WI38 (cell line): Measurements from ENCODE around the gene TMEM163.

Source experiments
- H3K4me3 ChIP-seq: 2 replicates; pipeline ENCODE4 v1.5.1; 2011; ENCODE audit warnings: low read depth, mild to moderate bottlenecking, control low read depth, low read length
- CTCF ChIP-seq: IDR thresholded peaks from 2 replicates; pipeline ENCODE4 v1.5.1; 2012; ENCODE audit warnings: low read depth, mild to moderate bottlenecking, control low read depth, low read length

Gene TMEM163

GRCh38 chr2:134527381-134527780 is 191.4 kb downstream of the TMEM163 start:
- H3K4me3 ChIP-seq: no peak overlapping the region
- no peak for TF ChIP-seq CTCF

- no peak overlapping the region for H3K4me3 ChIP-seq
- no peak for TF ChIP-seq CTCF
Measured at GRCh38 chr2:134522496-134523455, 196.0 kb downstream of the TMEM163 start.

- H3K4me3 ChIP-seq: no peak overlapping the region
- no peak for TF ChIP-seq CTCF
Measured at GRCh38 chr2:134518101-134518500, 200.7 kb downstream of the TMEM163 start.

GRCh38 chr2:134515137-134515536 is 203.7 kb downstream of the TMEM163 start:
- H3K4me3 ChIP-seq: no peak overlapping the region
- TF ChIP-seq CTCF: no peak

- no peak overlapping the region for H3K4me3 ChIP-seq
- no peak for TF ChIP-seq CTCF
Measured at GRCh38 chr2:134513465-134513804, 205.4 kb downstream of the TMEM163 start.

- no peak for TF ChIP-seq CTCF
- no peak overlapping the region for H3K4me3 ChIP-seq
Measured at GRCh38 chr2:134512734-134513464, 205.9 kb downstream of the TMEM163 start.

- no peak for TF ChIP-seq CTCF
- no peak overlapping the region for H3K4me3 ChIP-seq
Measured at GRCh38 chr2:134508391-134508790, 210.4 kb downstream of the TMEM163 start.
